Fibroblast of lung (primary cell): ENCODE results near the gene ARL4C. TPM values are rescaled to one million over a fixed set of nuclear protein-coding genes. Genes with fewer than 3 reads are reported as not detected.

Experiments used
- DNase-seq, 2 donors: peaks; one replicate each; pipeline versions ENCODE4 v3.0.0 to v3.0.0-alpha.2; 2010; ENCODE audit warnings: low read depth in 2 of 2
- H2AFZ ChIP-seq: 2 replicates; pipeline ENCODE4 v1.5.1; 2012; ENCODE audit warnings: low read length, control low read depth, inconsistent platforms
- H3K27ac ChIP-seq: 2 replicates; pipeline ENCODE4 v1.5.1; 2011; ENCODE audit warnings: low read length, control low read depth; ENCODE audit not compliant: insufficient read depth
- H3K27me3 ChIP-seq: 2 replicates; pipeline ENCODE4 v1.5.1; 2011; ENCODE audit warnings: mild to moderate bottlenecking, low read length; ENCODE audit not compliant: control insufficient read depth, insufficient read depth
- H3K36me3 ChIP-seq: 2 replicates; pipeline ENCODE4 v1.5.1; 2011; ENCODE audit warnings: low read length; ENCODE audit not compliant: control insufficient read depth, insufficient read depth
- H3K4me1 ChIP-seq: 2 replicates; pipeline ENCODE4 v1.5.1; 2011; ENCODE audit warnings: low read length; ENCODE audit not compliant: control insufficient read depth, insufficient read depth; ENCODE audit errors: extremely low read depth
- H3K4me2 ChIP-seq: 2 replicates; pipeline ENCODE4 v1.5.1; 2011; ENCODE audit warnings: low read length, control low read depth; ENCODE audit not compliant: insufficient read depth; ENCODE audit errors: extremely low read depth
- H3K4me3 ChIP-seq, 4 experiments: fragments of 200-600 bp in 1 of 4; sonication (generic) in 1 of 4; replicated peaks in 1 of 4; 2 replicates each; pipeline ENCODE4 v1.5.1; 2011 to 2016; ENCODE audit warnings: low read length in 4 of 4, low read depth in 3 of 4, mild to moderate bottlenecking in 3 of 4, control low read depth in 2 of 4, inconsistent platforms in 1 of 4, mixed read lengths in 1 of 4; ENCODE audit not compliant: insufficient read depth in 1 of 4; ENCODE audit errors: control extremely low read depth in 1 of 4
- H3K79me2 ChIP-seq: 2 replicates; pipeline ENCODE4 v1.5.1; 2012; ENCODE audit warnings: mild to moderate bottlenecking, low read length, inconsistent platforms; ENCODE audit not compliant: control insufficient read depth, insufficient read depth
- H3K9ac ChIP-seq: 2 replicates; pipeline ENCODE4 v1.5.1; 2011; ENCODE audit warnings: mild to moderate bottlenecking, low read length, control low read depth; ENCODE audit not compliant: insufficient read depth
- H3K9me3 ChIP-seq: 2 replicates; pipeline ENCODE4 v1.5.1; 2012; ENCODE audit warnings: low read depth, low read length; ENCODE audit not compliant: control insufficient read depth, insufficient read depth
- H4K20me1 ChIP-seq: 2 replicates; pipeline ENCODE4 v1.5.1; 2011; ENCODE audit warnings: low read length; ENCODE audit not compliant: control insufficient read depth, insufficient read depth; ENCODE audit errors: extremely low read depth
- CTCF ChIP-seq, 2 donors: IDR thresholded peaks in 1 of 2; conservative IDR thresholded peaks in 1 of 2; 1 replicate in 1 of 2; 2 replicates in 1 of 2; pipeline ENCODE4 v1.5.1; 2011 to 2012; ENCODE audit warnings: low read length in 2 of 2, control low read depth in 1 of 2, inconsistent platforms in 1 of 2, low read depth in 1 of 2, mild to moderate bottlenecking in 1 of 2
- EZH2 ChIP-seq: IDR thresholded peaks from 2 replicates; pipeline ENCODE4 v1.5.1; 2012; ENCODE audit warnings: low read length, control low read depth, mild to moderate bottlenecking; ENCODE audit errors: missing control alignments
- polyA plus RNA-seq, 2 donors: library from polyadenylated mRNA; depleted of rRNA in 1 of 2; stranded (reverse) in 1 of 2; unstranded in 1 of 2; fragments of >200 nt; gene quantifications; 2 replicates each; pipeline ENCODE4 v1.2.1, GENCODE V29; 2011 to 2012; ENCODE audit warnings: missing spikeins in 1 of 2
- total RNA-seq: library from RNA; depleted of rRNA; stranded (reverse); fragments of >200 nt; gene quantifications from 2 replicates; pipeline ENCODE4 v1.2.1, GENCODE V29; 2014

Gene ARL4C
- total and polyA plus RNA-seq, 2 donors (not counting 1 experiment from before 2014, with no cell fraction given), result 23.2 to 80.9 TPM

- Histone ChIP-seq H4K20me1 (no peaks in the 10 kb centered on the region), H3K79me2 (no peaks in the 10 kb centered on the region), H2AFZ (no peak overlapping the region), H3K4me3 (no peak overlapping the region), H3K4me1 (peaks cover 25% of the 10 kb centered on the region), H3K27me3 (no peaks in the 10 kb centered on the region), H3K4me2 (no peak overlapping the region), H3K27ac (no peak overlapping the region), H3K36me3 (no peaks in the 10 kb centered on the region), H3K9me3 (no peaks in the 10 kb centered on the region), H3K9ac (no peak overlapping the region)
- no peak for TF ChIP-seq CTCF (conservative IDR thresholded peaks at IDR 0.05 in 1 of 2, IDR thresholded peaks at IDR 0.05 in 1 of 2; ENCODE audit: low read depth in 1 of 2, low read length in 2 of 2)
- TF ChIP-seq EZH2, result no peak
- DNase-seq, result no peak
These were observed 48.9 kb downstream of the ARL4C start for GRCh38 chr2:234447963-234448362.

DNA sequence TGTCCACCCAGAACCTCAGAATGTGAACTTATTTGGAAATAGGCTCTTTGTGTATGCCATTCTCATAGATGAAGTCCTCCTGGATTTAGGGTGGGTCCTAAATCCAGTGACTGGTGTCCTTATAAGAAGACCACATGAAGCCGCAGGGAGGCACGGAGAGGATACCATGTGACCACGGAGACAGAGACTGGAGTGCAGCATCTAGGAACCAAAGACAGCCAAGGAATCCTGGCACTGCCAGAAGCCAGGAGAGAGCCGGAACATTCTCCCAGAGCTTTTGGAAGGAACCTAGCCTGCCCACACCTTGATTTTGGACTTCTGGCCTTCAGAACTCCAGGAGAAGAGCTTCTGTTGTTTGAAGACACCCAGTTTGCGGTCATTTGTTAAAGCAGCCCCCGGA is 49.7 kb downstream of the ARL4C start:
- Histone ChIP-seq H3K9me3 (no peaks in the 10 kb centered on the region), H3K4me3 (no peak overlapping the region), H3K79me2 (no peaks in the 10 kb centered on the region), H3K4me2 (no peak overlapping the region), H2AFZ (no peak overlapping the region), H3K9ac (no peak overlapping the region), H3K27ac (no peak overlapping the region), H3K27me3 (no peaks in the 10 kb centered on the region), H3K4me1 (peaks cover 20% of the 10 kb centered on the region), H3K36me3 (no peaks in the 10 kb centered on the region), H4K20me1 (no peaks in the 10 kb centered on the region)
- TF ChIP-seq EZH2, result no peak
- no peak for TF ChIP-seq CTCF (conservative IDR thresholded peaks at IDR 0.05 in 1 of 2, IDR thresholded peaks at IDR 0.05 in 1 of 2; ENCODE audit: low read depth in 1 of 2, low read length in 2 of 2)
- no peak for DNase-seq

DNA sequence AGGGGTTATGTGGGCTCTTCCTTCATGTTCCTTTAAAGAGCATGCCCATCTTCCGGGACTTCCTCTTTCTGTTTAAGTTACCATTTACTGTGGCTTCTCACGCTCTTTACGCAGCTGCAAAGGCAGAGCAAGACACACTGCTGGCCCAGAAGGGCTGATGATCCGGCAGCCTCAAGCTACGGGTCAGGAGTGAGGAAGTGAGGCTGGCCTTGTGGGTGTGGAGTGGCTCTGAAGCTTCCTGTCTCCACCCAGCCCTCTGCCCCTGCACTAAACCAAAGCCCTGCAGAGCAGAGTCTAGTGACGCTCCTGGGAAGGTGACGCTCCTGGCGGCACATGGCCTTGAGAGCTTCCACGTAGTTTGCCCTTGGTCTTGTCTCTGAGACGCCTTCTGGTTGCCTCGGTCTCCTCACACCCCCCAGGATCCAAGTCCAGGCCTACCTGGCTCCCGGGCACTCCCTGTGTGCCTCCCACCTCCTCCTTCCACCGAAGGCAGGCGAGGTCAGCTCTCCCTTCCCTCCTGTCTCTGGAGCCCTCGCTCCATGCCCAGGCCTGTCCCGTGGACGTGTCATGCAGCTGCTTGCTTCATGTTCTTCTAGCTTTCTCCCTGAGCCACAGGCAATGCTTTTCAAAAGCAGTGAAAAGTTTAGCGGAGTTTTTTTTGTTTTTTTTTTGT is 50.3 kb downstream of the ARL4C start:
- Histone ChIP-seq H4K20me1 (no peaks in the 10 kb centered on the region), H3K4me2 (no peak overlapping the region), H3K9ac (no peak overlapping the region), H3K4me3 (no peak overlapping the region), H3K79me2 (no peaks in the 10 kb centered on the region), H3K4me1 (peaks cover 17% of the 10 kb centered on the region), H2AFZ (no peak overlapping the region), H3K27ac (no peak overlapping the region), H3K27me3 (no peaks in the 10 kb centered on the region), H3K9me3 (no peaks in the 10 kb centered on the region), H3K36me3 (no peaks in the 10 kb centered on the region)
- DNase-seq, result no peak
- TF ChIP-seq EZH2 (no peak), CTCF (conservative IDR thresholded peaks at IDR 0.05 in 1 of 2, IDR thresholded peaks at IDR 0.05 in 1 of 2; ENCODE audit: low read depth in 1 of 2, low read length in 2 of 2) (no peak)
